ENCODE measurements around the gene LCP1.

GRCh38 chr13:46087481-46087880 lies 94.5 kb downstream of the LCP1 start:
- TF ChIP-seq GABPA (IDR thresholded peaks at IDR 0.05; ENCODE audit: low read depth) (no peak), POLR2AphosphoS5 (IDR thresholded peaks at IDR 0.05; ENCODE audit: low read depth) (no peak)
- TF ChIP-seq, protein P1, sequence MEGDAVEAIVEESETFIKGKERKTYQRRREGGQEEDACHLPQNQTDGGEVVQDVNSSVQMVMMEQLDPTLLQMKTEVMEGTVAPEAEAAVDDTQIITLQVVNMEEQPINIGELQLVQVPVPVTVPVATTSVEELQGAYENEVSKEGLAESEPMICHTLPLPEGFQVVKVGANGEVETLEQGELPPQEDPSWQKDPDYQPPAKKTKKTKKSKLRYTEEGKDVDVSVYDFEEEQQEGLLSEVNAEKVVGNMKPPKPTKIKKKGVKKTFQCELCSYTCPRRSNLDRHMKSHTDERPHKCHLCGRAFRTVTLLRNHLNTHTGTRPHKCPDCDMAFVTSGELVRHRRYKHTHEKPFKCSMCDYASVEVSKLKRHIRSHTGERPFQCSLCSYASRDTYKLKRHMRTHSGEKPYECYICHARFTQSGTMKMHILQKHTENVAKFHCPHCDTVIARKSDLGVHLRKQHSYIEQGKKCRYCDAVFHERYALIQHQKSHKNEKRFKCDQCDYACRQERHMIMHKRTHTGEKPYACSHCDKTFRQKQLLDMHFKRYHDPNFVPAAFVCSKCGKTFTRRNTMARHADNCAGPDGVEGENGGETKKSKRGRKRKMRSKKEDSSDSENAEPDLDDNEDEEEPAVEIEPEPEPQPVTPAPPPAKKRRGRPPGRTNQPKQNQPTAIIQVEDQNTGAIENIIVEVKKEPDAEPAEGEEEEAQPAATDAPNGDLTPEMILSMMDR (IDR thresholded peaks at IDR 0.05; ENCODE audit: insufficient read depth, low read length) = no peak

All from HL-60 (cell line).